HG03097 (cell line): ENCODE measurements around the gene TMEM154.
A peak's percentile ranks its signal among the peaks of the same experiment; 100 is the strongest.

Source experiments
- ATAC-seq: cut with Tn5 transposase; IDR thresholded peaks from one replicate; pipeline ENCODE4 v1.9.1; 2021; ENCODE audit not compliant: unreplicated experiment, low FRiP score

Gene TMEM154

GRCh38 chr4:152697284-152698088, 17.7 kb upstream of the TMEM154 start:
- no peak for ATAC-seq

- peak; percentile 93 for ATAC-seq
Measured at GRCh38 chr4:152696764-152697261, 17.0 kb upstream of the TMEM154 start.

- no peak for ATAC-seq
Measured at GRCh38 chr4:152693871-152694270, 14.1 kb upstream of the TMEM154 start.

GRCh38 chr4:152691761-152692160, 12.0 kb upstream of the TMEM154 start:
- ATAC-seq: no peak

GRCh38 chr4:152690706-152691651, 11.2 kb upstream of the TMEM154 start:
- ATAC-seq: no peak

GRCh38 chr4:152689615-152690501, 10.1 kb upstream of the TMEM154 start:
- no peak for ATAC-seq

- no peak for ATAC-seq
Measured at GRCh38 chr4:152687974-152688599, 8.3 kb upstream of the TMEM154 start.

GRCh38 chr4:152686452-152687013, 6.7 kb upstream of the TMEM154 start:
- ATAC-seq: no peak

GRCh38 chr4:152684587-152684986, 4.8 kb upstream of the TMEM154 start:
- no peak for ATAC-seq

GRCh38 chr4:152684007-152684406, 4.2 kb upstream of the TMEM154 start:
- ATAC-seq: no peak

GRCh38 chr4:152682143-152682941, 2.5 kb upstream of the TMEM154 start:
- no peak for ATAC-seq

- ATAC-seq: no peak
Measured at GRCh38 chr4:152680988-152681603, 1.3 kb upstream of the TMEM154 start.

GRCh38 chr4:152678841-152679240, 956 bp downstream of the TMEM154 start:
- no peak for ATAC-seq

GRCh38 chr4:152677117-152677516, 2.7 kb downstream of the TMEM154 start:
- ATAC-seq: no peak

GRCh38 chr4:152676052-152676854, 3.5 kb downstream of the TMEM154 start:
- ATAC-seq: no peak

GRCh38 chr4:152674359-152674758, 5.4 kb downstream of the TMEM154 start:
- ATAC-seq: no peak

GRCh38 chr4:152673489-152673888, 6.3 kb downstream of the TMEM154 start:
- no peak for ATAC-seq
